Measurements from ENCODE around the gene PRKCB.
A peak's percentile ranks its signal among the peaks of the same experiment; 100 is the strongest.
"Not testable (repeated sequence)": the region's sequence is repeated elsewhere in the genome, so short reads cannot be mapped to it uniquely, and the experiment has no call there.

The PRKCB gene

GRCh38 chr16:24027466-24027865 lies 191.7 kb downstream of the PRKCB start:
- no peak for TF ChIP-seq JUND (IDR thresholded peaks at IDR 0.05; ENCODE audit: low read depth)
- in situ Hi-C loops (cut with HindIII; ENCODE audit: low pct_unique_long_range_greater_than_20kb, low sequenced_read_pairs), result no loop called here
- no peak for DNase-seq (ENCODE audit: low read depth in 1 of 2, low spot score in 1 of 2)

- in situ Hi-C loops (cut with HindIII; ENCODE audit: low pct_unique_long_range_greater_than_20kb, low sequenced_read_pairs), result not testable (repeated sequence)
Measured at GRCh38 chr16:24029841-24030240, 194.1 kb downstream of the PRKCB start.

GRCh38 chr16:24035127-24035842 lies 199.5 kb downstream of the PRKCB start:
- in situ Hi-C loops (cut with HindIII; ENCODE audit: low pct_unique_long_range_greater_than_20kb, low sequenced_read_pairs), result no loop called here
- no peak for DNase-seq (ENCODE audit: low read depth in 1 of 2, low spot score in 1 of 2)

More at GRCh38 chr16:24029841-24030240, 194.1 kb downstream of the PRKCB start:
- DNase-seq (ENCODE audit: low read depth in 1 of 2, low spot score in 1 of 2), result not testable (repeated sequence)

GRCh38 chr16:24036038-24036543 lies 200.3 kb downstream of the PRKCB start:
- in situ Hi-C loops (cut with HindIII; ENCODE audit: low pct_unique_long_range_greater_than_20kb, low sequenced_read_pairs), result no loop called here

More at GRCh38 chr16:24035127-24035842, 199.5 kb downstream of the PRKCB start:
- TF ChIP-seq JUND (IDR thresholded peaks at IDR 0.05; ENCODE audit: low read depth), result no peak

GRCh38 chr16:24036614-24037013 lies 200.8 kb downstream of the PRKCB start:
- in situ Hi-C loops (cut with HindIII; ENCODE audit: low pct_unique_long_range_greater_than_20kb, low sequenced_read_pairs), result no loop called here
- TF ChIP-seq JUND (IDR thresholded peaks at IDR 0.05; ENCODE audit: low read depth), result no peak
- peak; percentile 68 to 79 for DNase-seq (ENCODE audit: low read depth in 1 of 2, low spot score in 1 of 2)

More at GRCh38 chr16:24036038-24036543, 200.3 kb downstream of the PRKCB start:
- no peak for TF ChIP-seq JUND (IDR thresholded peaks at IDR 0.05; ENCODE audit: low read depth)
- no peak for DNase-seq (ENCODE audit: low read depth in 1 of 2, low spot score in 1 of 2)

- no peak for DNase-seq (ENCODE audit: low read depth in 1 of 2, low spot score in 1 of 2)
- in situ Hi-C loops (cut with HindIII; ENCODE audit: low pct_unique_long_range_greater_than_20kb, low sequenced_read_pairs), result no loop called here
Measured at GRCh38 chr16:24037335-24037734, 201.6 kb downstream of the PRKCB start.

GRCh38 chr16:24041834-24042631 lies 206.2 kb downstream of the PRKCB start:
- in situ Hi-C loops (cut with HindIII; ENCODE audit: low pct_unique_long_range_greater_than_20kb, low sequenced_read_pairs), result no loop called here
- no peak for TF ChIP-seq JUND (IDR thresholded peaks at IDR 0.05; ENCODE audit: low read depth)
- DNase-seq (ENCODE audit: low read depth in 1 of 2, low spot score in 1 of 2), result peak; percentile 67 to 72

More at GRCh38 chr16:24037335-24037734, 201.6 kb downstream of the PRKCB start:
- no peak for TF ChIP-seq JUND (IDR thresholded peaks at IDR 0.05; ENCODE audit: low read depth)

- in situ Hi-C loops (cut with HindIII; ENCODE audit: low pct_unique_long_range_greater_than_20kb, low sequenced_read_pairs), result no loop called here
- TF ChIP-seq JUND (IDR thresholded peaks at IDR 0.05; ENCODE audit: low read depth), result no peak
- no peak for DNase-seq (ENCODE audit: low read depth in 1 of 2, low spot score in 1 of 2)
Measured at GRCh38 chr16:24044467-24044866, 208.7 kb downstream of the PRKCB start.

- in situ Hi-C loops (cut with HindIII; ENCODE audit: low pct_unique_long_range_greater_than_20kb, low sequenced_read_pairs), result no loop called here
- DNase-seq (ENCODE audit: low read depth in 1 of 2, low spot score in 1 of 2), result peak; percentile 16 to 39
Measured at GRCh38 chr16:24045641-24046040, 209.9 kb downstream of the PRKCB start.

GRCh38 chr16:24046442-24046841 lies 210.7 kb downstream of the PRKCB start:
- no peak for DNase-seq (ENCODE audit: low read depth in 1 of 2, low spot score in 1 of 2)
- TF ChIP-seq JUND (IDR thresholded peaks at IDR 0.05; ENCODE audit: low read depth), result no peak
- in situ Hi-C loops (cut with HindIII; ENCODE audit: low pct_unique_long_range_greater_than_20kb, low sequenced_read_pairs), result no loop called here

More at GRCh38 chr16:24045641-24046040, 209.9 kb downstream of the PRKCB start:
- no peak for TF ChIP-seq JUND (IDR thresholded peaks at IDR 0.05; ENCODE audit: low read depth)

GRCh38 chr16:24049113-24049512 lies 213.3 kb downstream of the PRKCB start:
- TF ChIP-seq JUND (IDR thresholded peaks at IDR 0.05; ENCODE audit: low read depth), result no peak
- no peak for DNase-seq (ENCODE audit: low read depth in 1 of 2, low spot score in 1 of 2)
- in situ Hi-C loops (cut with HindIII; ENCODE audit: low pct_unique_long_range_greater_than_20kb, low sequenced_read_pairs), result no loop called here

- no peak for TF ChIP-seq JUND (IDR thresholded peaks at IDR 0.05; ENCODE audit: low read depth)
- in situ Hi-C loops (cut with HindIII; ENCODE audit: low pct_unique_long_range_greater_than_20kb, low sequenced_read_pairs), result no loop called here
- DNase-seq (ENCODE audit: low read depth in 1 of 2, low spot score in 1 of 2), result no peak
Measured at GRCh38 chr16:24051125-24051524, 215.3 kb downstream of the PRKCB start.

All from T47D (cell line).